NCI-H1092 treated with DMSO at 0.1 percent for 48 hours (cell line): ENCODE data around the gene SP140L.
"Not testable (repeated sequence)": the region's sequence is repeated elsewhere in the genome, so short reads cannot be mapped to it uniquely, and the experiment has no call there.

Source experiments
- DNase-seq: peaks from one replicate; lab custom pipeline; 2025; lab: John Stamatoyannopoulos, UW

The SP140L gene

GRCh38 chr2:230326453-230327417 is at the start of gene SP140L:
SP140L (plus strand) TSS chr2:230327193; CDS start chr2:230327270, 77 bp downstream.
- no peak for DNase-seq

- no peak for DNase-seq
Observed at GRCh38 chr2:230282936-230283335, 44.1 kb upstream of the SP140L start.

GRCh38 chr2:230286048-230286447 is 40.9 kb upstream of the SP140L start:
- DNase-seq: no peak

GRCh38 chr2:230289311-230289710 is 37.7 kb upstream of the SP140L start:
- not testable (repeated sequence) for DNase-seq

GRCh38 chr2:230295192-230295591 is 31.8 kb upstream of the SP140L start:
- no peak for DNase-seq

- DNase-seq: no peak
Observed at GRCh38 chr2:230296917-230297316, 30.1 kb upstream of the SP140L start.

- DNase-seq: no peak
Observed at GRCh38 chr2:230299618-230300017, 27.4 kb upstream of the SP140L start.

- no peak for DNase-seq
Observed at GRCh38 chr2:230305416-230306275, 21.3 kb upstream of the SP140L start.

- no peak for DNase-seq
Observed at GRCh38 chr2:230306474-230306873, 20.5 kb upstream of the SP140L start.

- no peak for DNase-seq
Observed at GRCh38 chr2:230307485-230307884, 19.5 kb upstream of the SP140L start.

GRCh38 chr2:230308402-230309000 is 18.5 kb upstream of the SP140L start:
- DNase-seq: no peak

GRCh38 chr2:230310792-230311191 is 16.2 kb upstream of the SP140L start:
- not testable (repeated sequence) for DNase-seq

- DNase-seq: not testable (repeated sequence)
Observed at GRCh38 chr2:230311634-230312033, 15.4 kb upstream of the SP140L start.

GRCh38 chr2:230312638-230313037 is 14.4 kb upstream of the SP140L start:
- DNase-seq: no peak

GRCh38 chr2:230317366-230317765 is 9.6 kb upstream of the SP140L start:
- DNase-seq: no peak

GRCh38 chr2:230318190-230319121 is 8.5 kb upstream of the SP140L start:
- no peak for DNase-seq

GRCh38 chr2:230319211-230319862 is 7.7 kb upstream of the SP140L start:
- DNase-seq: no peak

- no peak for DNase-seq
Observed at GRCh38 chr2:230321031-230321430, 6.0 kb upstream of the SP140L start.

GRCh38 chr2:230322561-230323384 is 4.2 kb upstream of the SP140L start:
- DNase-seq: no peak
